Loucy (cell line): Measurements from ENCODE around the gene HSD11B2.

Experiments used
- H2AFZ ChIP-seq: fragments of 200-600 bp; sonication (generic); 2 replicates; pipeline ENCODE4 v1.6.0; 2016; ENCODE audit warnings: antibody characterized with exemption, mild to moderate bottlenecking, low read length, moderate library complexity
- H3F3A ChIP-seq: fragments of 200-600 bp; 2 replicates; pipeline ENCODE4 v1.6.0; 2016; ENCODE audit warnings: antibody characterized with exemption, low read depth, mild to moderate bottlenecking
- H3K27me3 ChIP-seq: fragments of 200-600 bp; sonication (generic); 2 replicates; pipeline ENCODE4 v1.6.1; 2014; ENCODE audit warnings: low read length, mild to moderate bottlenecking; ENCODE audit not compliant: insufficient read depth, poor library complexity, severe bottlenecking
- H3K36me3 ChIP-seq: fragments of 200-600 bp; sonication (generic); 2 replicates; pipeline ENCODE4 v1.6.1; 2016; ENCODE audit warnings: low read length; ENCODE audit not compliant: insufficient read depth
- H3K4me1 ChIP-seq: fragments of 200-600 bp; sonication (generic); 2 replicates; pipeline ENCODE4 v1.5.1; 2014; ENCODE audit warnings: low read length, mild to moderate bottlenecking; ENCODE audit not compliant: insufficient read depth, poor library complexity, severe bottlenecking
- H3K4me2 ChIP-seq: fragments of 200-600 bp; sonication (generic); 2 replicates; pipeline ENCODE4 v1.6.0; 2014; ENCODE audit warnings: antibody characterized with exemption, low read length, low read depth, mild to moderate bottlenecking; ENCODE audit not compliant: poor library complexity, severe bottlenecking
- H3K4me3 ChIP-seq: fragments of 200-600 bp; sonication (generic); 2 replicates; pipeline ENCODE4 v1.5.1; 2014; ENCODE audit warnings: low read length, mild to moderate bottlenecking, mixed read lengths; ENCODE audit not compliant: poor library complexity, severe bottlenecking
- H3K79me2 ChIP-seq: fragments of 200-600 bp; sonication (generic); 2 replicates; pipeline ENCODE4 v1.6.1; 2014; ENCODE audit warnings: low read length; ENCODE audit not compliant: insufficient read depth
- H3K9ac ChIP-seq: fragments of 200-600 bp; sonication (generic); 2 replicates; pipeline ENCODE4 v1.6.0; 2014; ENCODE audit warnings: mild to moderate bottlenecking, low read depth, low read length, moderate library complexity; ENCODE audit not compliant: poor library complexity, severe bottlenecking
- H3K9me2 ChIP-seq: fragments of 200-600 bp; sonication (generic); replicated peaks from 2 replicates; pipeline ENCODE4 v1.6.1; 2016; ENCODE audit warnings: low read depth, low read length, mixed read lengths
- H3K9me3 ChIP-seq: fragments of 200-600 bp; sonication (generic); 2 replicates; pipeline ENCODE4 v1.6.1; 2014; ENCODE audit warnings: mild to moderate bottlenecking, antibody characterized with exemption, low read length, low read depth; ENCODE audit not compliant: insufficient read depth
- H4K20me1 ChIP-seq: fragments of 200-600 bp; sonication (generic); 2 replicates; pipeline ENCODE4 v1.6.0; 2014; ENCODE audit warnings: antibody characterized with exemption, low read length, mild to moderate bottlenecking; ENCODE audit not compliant: insufficient read depth, poor library complexity, severe bottlenecking
- CTCF ChIP-seq: fragments of 200-600 bp; sonication (generic); conservative IDR thresholded peaks from 2 replicates; pipeline ENCODE4 v1.5.1; 2014; ENCODE audit warnings: mild to moderate bottlenecking, antibody characterized with exemption, low read length
- EZH2phosphoT487 ChIP-seq: fragments of 200-600 bp; IDR thresholded peaks from 2 replicates; pipeline ENCODE4 v1.6.1; 2018; ENCODE audit warnings: antibody characterized with exemption, mild to moderate bottlenecking, moderate library complexity, borderline replicate concordance

Gene HSD11B2

DNA sequence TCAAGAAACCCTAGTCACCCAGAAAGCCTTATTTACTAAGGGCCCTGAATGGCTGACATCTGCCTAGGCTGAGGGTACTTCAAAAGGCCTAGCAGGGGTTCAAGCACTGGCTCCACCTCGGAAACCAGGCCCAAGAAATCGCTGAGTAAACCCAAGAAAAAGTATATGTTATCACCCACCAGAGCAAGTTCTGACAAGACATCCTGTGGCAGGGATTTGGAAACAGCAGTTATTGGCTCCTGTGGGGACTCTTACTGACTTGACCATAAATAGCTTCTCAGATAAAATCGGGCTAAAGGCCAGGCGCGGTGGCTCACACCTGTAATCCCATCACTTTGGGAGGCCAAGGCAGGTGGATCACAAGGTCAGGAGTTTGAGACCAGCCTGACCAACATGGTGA is 37.8 kb downstream of the HSD11B2 start:
- Histone ChIP-seq H3K36me3 (no peaks in the 10 kb centered on the region), H3K9me2 (no peaks in the 10 kb centered on the region), H3K4me3 (no peak overlapping the region), H4K20me1 (no peaks in the 10 kb centered on the region), H2AFZ (no peak overlapping the region), H3K9me3 (no peaks in the 10 kb centered on the region), H3F3A (no peaks in the 10 kb centered on the region), H3K79me2 (peaks cover 9% of the 10 kb centered on the region; the same call in 1 of the 2 replicates), H3K4me1 (peaks cover 5% of the 10 kb centered on the region), H3K4me2 (no peak overlapping the region), H3K9ac (no peak overlapping the region), H3K27me3 (no peaks in the 10 kb centered on the region)
- no peak for TF ChIP-seq EZH2phosphoT487
- TF ChIP-seq CTCF: no peak

DNA sequence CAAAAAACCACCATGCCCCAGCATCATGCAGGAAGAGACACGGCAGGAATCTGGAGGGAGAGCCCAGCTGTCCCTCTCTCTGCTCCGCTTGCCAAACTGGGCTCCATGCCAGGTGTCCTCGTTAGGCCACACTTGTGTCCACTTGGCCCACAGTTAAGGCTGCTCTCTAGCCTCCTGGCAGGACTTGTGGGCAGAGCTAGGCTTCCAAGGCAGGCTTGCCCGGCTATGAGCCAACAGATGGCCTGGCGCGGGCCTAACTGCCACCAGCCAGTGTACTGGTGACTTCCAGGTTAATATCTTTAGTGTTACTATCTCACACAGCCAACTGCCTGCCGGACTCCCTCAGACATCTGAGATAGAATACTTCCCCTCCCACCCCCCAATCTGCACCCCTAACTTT is 39.4 kb downstream of the HSD11B2 start:
- no peak overlapping the region for H3K4me2 ChIP-seq
- TF ChIP-seq EZH2phosphoT487: no peak
- no peaks in the 10 kb centered on the region for H3K9me2 ChIP-seq
- no peaks in the 10 kb centered on the region for H3K27me3 ChIP-seq
- H3K4me1 ChIP-seq: peaks cover 9% of the 10 kb centered on the region
- H3K9ac ChIP-seq: no peak overlapping the region
- H3K36me3 ChIP-seq: no peaks in the 10 kb centered on the region
- no peaks in the 10 kb centered on the region for H3F3A ChIP-seq
- H3K9me3 ChIP-seq: no peaks in the 10 kb centered on the region
- no peak overlapping the region for H3K4me3 ChIP-seq
- peaks cover 3% of the 10 kb centered on the region for H4K20me1 ChIP-seq
- no peak overlapping the region for H2AFZ ChIP-seq
- peaks cover 17% of the 10 kb centered on the region; the same call in 1 of the 2 replicates for H3K79me2 ChIP-seq

DNA sequence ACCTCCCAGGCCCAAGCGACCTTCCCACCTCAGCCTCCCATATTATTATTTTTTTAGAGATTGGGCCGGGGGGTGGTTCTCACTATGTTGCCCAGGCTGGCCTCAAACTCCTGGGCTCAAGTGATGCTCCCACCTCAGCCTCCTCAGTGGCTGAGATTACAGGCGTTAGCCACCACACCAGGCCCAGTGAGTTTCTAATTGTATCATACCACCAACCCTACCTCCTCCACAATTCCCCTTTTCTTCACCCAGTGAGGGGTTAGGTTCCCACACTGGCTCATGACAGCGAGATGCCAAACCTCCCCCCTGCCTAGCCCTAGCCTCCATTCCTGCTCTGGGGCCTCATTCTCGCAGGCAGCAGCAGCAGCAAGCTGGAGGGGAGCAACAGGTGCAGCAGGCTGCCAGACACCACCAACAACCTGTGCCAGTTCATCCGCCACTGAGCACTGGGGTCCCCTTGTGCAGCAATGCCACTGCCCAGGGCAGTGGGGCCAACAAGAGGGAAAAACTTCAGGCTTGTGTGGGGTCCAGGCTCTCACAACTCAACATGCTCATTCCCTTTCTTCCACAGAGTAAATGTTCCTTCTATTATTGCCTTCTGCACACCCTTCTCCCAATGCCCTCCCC is 41.0 kb downstream of the HSD11B2 start:
- no peaks in the 10 kb centered on the region for H3K9me2 ChIP-seq
- H3F3A ChIP-seq: no peaks in the 10 kb centered on the region
- H2AFZ ChIP-seq: no peak overlapping the region
- peaks cover 17% of the 10 kb centered on the region; the same call in 1 of the 2 replicates for H3K79me2 ChIP-seq
- no peaks in the 10 kb centered on the region for H3K27me3 ChIP-seq
- no peaks in the 10 kb centered on the region for H3K9me3 ChIP-seq
- peaks cover 8% of the 10 kb centered on the region for H3K4me1 ChIP-seq
- peaks cover 5% of the 10 kb centered on the region for H4K20me1 ChIP-seq
- H3K4me2 ChIP-seq: no peak overlapping the region
- TF ChIP-seq EZH2phosphoT487 (no peak), CTCF (no peak)
- H3K36me3 ChIP-seq: no peaks in the 10 kb centered on the region
- no peak overlapping the region for H3K9ac ChIP-seq
- no peak overlapping the region for H3K4me3 ChIP-seq
